A549 treated with RU486 at 1 μM for 4 hours (cell line): ENCODE measurements around the gene TNRC6C. TPM values are rescaled to one million over a fixed set of nuclear protein-coding genes. Genes with fewer than 3 reads are reported as not detected.

Experiments
- total RNA-seq: library from RNA; stranded (reverse); fragments of 200-300 nt; extraction: Qiagen RNA extraction; gene quantifications from 5 replicates; pipeline ENCODE4 v1.2.3, GENCODE V29; 2022; ENCODE audit warnings: low read depth

Gene TNRC6C
- 1.3 to 3.3 TPM (median 2.2 TPM) in 5 replicates for total RNA-seq

DNA sequence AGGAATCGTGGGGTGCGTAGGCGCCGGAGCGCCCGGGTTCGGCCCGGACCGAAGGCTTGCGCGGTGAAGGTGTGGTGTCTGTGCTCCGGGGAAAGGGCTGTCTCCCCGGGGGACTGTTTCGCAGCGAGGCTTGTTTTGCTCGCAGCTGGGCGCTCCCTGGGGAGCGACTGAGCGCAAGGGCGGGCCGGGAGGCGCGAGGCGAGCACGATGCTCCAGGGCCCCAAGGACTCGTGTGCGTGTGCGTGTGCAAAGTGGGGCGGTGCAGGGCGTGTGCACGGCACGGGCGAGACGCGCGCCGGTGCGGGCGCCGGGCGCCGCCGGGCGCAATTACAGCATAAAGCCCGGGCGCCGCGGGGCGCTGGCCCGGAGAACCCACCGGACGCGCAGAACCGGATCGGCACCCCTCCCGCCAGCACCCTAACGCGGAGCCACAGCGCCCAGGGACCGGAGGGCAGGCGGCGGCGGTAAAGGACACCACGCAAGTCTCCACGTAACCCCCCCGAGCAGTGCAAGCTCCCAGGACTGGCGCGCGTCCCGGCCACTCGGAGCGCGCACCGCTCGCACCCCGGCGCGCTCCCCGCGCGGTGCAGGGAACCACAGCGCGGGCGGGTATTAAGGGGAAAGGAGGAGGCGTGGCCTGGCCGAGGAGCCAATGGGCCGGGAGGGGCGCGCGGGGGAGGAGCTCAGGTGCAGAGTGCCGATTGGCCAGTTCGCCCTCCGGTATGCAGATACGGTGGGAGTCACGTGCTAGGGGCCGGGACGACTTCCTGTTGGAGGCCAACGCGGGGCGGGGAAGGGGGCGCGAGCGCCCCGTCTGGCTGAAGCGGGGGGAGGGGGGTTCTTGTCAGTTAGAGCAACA is at the start of gene TNRC6C:
TNRC6C (plus strand) TSS at position 847 of the 859 bp plus-strand sequence. CDS start 45,504 bp downstream, outside the sequence.

DNA sequence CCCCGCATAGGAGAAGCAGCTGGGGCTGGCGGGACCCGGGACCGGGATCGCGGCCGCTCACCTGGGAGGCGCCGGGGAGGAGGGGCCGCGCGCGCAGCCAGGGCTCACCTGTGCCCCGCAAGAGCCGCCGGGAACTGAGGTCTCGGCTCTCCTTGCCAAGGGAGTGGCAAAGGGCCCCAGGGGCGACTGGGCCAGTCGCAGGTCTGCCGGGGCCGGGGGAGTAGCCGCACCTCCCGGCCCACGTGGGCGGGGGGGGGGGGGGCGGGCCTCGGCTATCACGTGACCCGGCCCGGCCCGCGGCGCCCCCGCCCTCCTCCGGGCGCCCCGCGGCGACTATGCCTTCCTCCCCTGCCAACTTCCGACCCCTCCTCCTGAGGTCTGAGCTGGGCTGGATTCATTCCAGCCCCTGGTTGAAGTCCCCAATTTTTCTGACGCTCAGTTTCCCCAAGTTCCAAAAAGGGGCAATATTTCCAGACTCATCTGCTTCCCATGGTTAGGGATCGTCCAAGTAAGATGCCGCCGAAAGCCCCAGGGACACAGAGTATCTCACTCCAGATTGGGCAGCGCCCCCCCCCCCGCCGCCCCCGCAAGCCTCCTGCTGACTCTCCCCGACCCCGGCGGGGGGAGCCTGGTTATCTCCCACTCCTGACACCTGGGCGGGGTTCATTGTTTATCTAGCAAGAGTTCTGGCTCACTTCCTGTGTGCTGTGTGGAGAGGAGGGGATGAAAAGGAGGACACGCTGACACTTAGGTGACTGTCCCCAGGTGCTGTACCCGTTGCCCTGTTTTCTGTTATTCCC is 170.2 kb downstream of the TNRC6C start, which contains the start of gene TMC6:
TMC6 (minus strand) TSS at position 205 of the 800 bp plus-strand sequence. CDS start 1,923 bp downstream, outside the sequence.

GRCh38 chr17:78130437-78131101 is 172.1 kb downstream of the TNRC6C start, which contains the start of gene TMC8:
Gene TMC8 (plus strand): TSS chr17:78130771. CDS start chr17:78131589, 818 bp downstream.

Other genes with a start within 250 kb of the TNRC6C start
- gene TMC6, start 170.1 kb downstream of the TNRC6C start, total RNA-seq = 6.0 to 12.5 TPM (median 11.6 TPM) in 5 replicates
- 0.18 to 0.43 TPM (median 0.29 TPM) in 5 replicates for gene TMC8, start 172.1 kb downstream of the TNRC6C start, total RNA-seq
- gene C17orf99, start 187.7 kb downstream of the TNRC6C start, total RNA-seq = not detected in 5 replicates
- 115 to 208 TPM (median 197 TPM) in 5 replicates for gene SYNGR2, start 209.9 kb downstream of the TNRC6C start, total RNA-seq
- gene TK1, start 228.3 kb downstream of the TNRC6C start, total RNA-seq = 220 to 267 TPM (median 234 TPM) in 5 replicates
- gene AFMID, start 228.7 kb downstream of the TNRC6C start, total RNA-seq = 40.0 to 53.2 TPM (median 40.9 TPM) in 5 replicates